Muscle layer of colon (tissue), 2 donors: ENCODE measurements around the gene ANXA11.

ENCODE experiments used
- H3K27ac ChIP-seq: one replicate; pipeline ENCODE4 v1.7.0; 2013; ENCODE audit warnings: low read depth, mild to moderate bottlenecking, low read length, moderate library complexity
- H3K27me3 ChIP-seq, 2 donors: one replicate each; pipeline ENCODE4 v1.7.0; 2013; ENCODE audit warnings: low read length in 2 of 2, mild to moderate bottlenecking in 2 of 2; ENCODE audit not compliant: insufficient read depth in 2 of 2, control insufficient read depth in 1 of 2
- H3K36me3 ChIP-seq: one replicate; pipeline ENCODE4 v1.7.0; 2013; ENCODE audit warnings: mild to moderate bottlenecking, low read length; ENCODE audit not compliant: insufficient read depth
- H3K4me1 ChIP-seq: one replicate; pipeline ENCODE4 v1.7.0; 2013; ENCODE audit warnings: mild to moderate bottlenecking, low read length; ENCODE audit not compliant: insufficient read depth
- H3K4me3 ChIP-seq, 2 donors: one replicate each; pipeline ENCODE4 v1.7.0; 2013; ENCODE audit warnings: low read length in 2 of 2, low read depth in 1 of 2, mild to moderate bottlenecking in 1 of 2, moderate library complexity in 1 of 2
- H3K9ac ChIP-seq: one replicate; pipeline ENCODE4 v1.7.0; 2013; ENCODE audit warnings: low read length
- H3K9me3 ChIP-seq: one replicate; pipeline ENCODE4 v1.7.0; 2013; ENCODE audit warnings: mild to moderate bottlenecking, low read length
- donor health status: abdominal sarcoma.
- donor health status: Adenocarcinoma of cecum.

The ANXA11 gene

GRCh38 chr10:80196950-80197315, 8.4 kb downstream of the ANXA11 start:
- no peak overlapping the region for H3K27ac ChIP-seq
- peaks cover 36% of the 10 kb centered on the region for H3K4me1 ChIP-seq
- no peaks in the 10 kb centered on the region for H3K36me3 ChIP-seq
- H3K9me3 ChIP-seq, result no peaks in the 10 kb centered on the region
- H3K27me3 ChIP-seq, result no peaks in the 10 kb centered on the region
- H3K9ac ChIP-seq, result no peak overlapping the region
- no peak overlapping the region for H3K4me3 ChIP-seq

- H3K27me3 ChIP-seq, result no peaks in the 10 kb centered on the region
- no peak overlapping the region for H3K4me3 ChIP-seq
- H3K36me3 ChIP-seq, result no peaks in the 10 kb centered on the region
- H3K4me1 ChIP-seq, result peaks cover 33% of the 10 kb centered on the region
- no peak overlapping the region for H3K27ac ChIP-seq
- no peak overlapping the region for H3K9ac ChIP-seq
- no peaks in the 10 kb centered on the region for H3K9me3 ChIP-seq
Measured at GRCh38 chr10:80196270-80196949, 8.9 kb downstream of the ANXA11 start.

DNA sequence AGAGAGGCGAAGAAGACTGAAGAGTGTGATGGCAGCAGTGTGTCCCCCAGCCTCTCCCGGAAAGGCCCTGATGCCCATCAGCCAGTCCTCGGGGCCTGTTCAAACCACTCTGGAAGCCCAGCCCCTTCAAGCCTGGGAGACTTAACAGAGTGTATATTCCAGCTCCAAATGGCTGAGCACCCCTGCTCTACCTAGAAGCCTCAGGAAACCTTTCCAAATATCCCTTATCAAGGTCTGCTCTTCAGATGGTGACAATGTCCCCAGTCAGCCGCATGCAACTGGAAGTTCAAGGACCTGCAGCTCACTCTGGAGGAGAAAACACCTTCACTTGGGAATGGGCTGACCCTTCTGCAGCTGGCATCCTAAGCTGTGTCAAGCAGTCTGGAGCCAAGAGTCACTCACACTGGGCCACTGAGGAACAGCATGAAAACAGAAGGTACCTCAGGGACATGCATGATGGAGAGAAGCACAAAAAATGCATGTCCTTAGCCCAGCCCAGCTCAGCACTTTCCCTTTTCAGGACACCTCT, 10.2 kb downstream of the ANXA11 start:
- peaks cover 25% of the 10 kb centered on the region for H3K4me1 ChIP-seq
- no peaks in the 10 kb centered on the region for H3K9me3 ChIP-seq
- no peaks in the 10 kb centered on the region for H3K27me3 ChIP-seq
- H3K36me3 ChIP-seq, result no peaks in the 10 kb centered on the region
- H3K9ac ChIP-seq, result no peak overlapping the region
- H3K27ac ChIP-seq, result no peak overlapping the region
- H3K4me3 ChIP-seq, result no peak overlapping the region

GRCh38 chr10:80194373-80195045, 10.8 kb downstream of the ANXA11 start:
- Histone ChIP-seq H3K4me1 (peaks cover 22% of the 10 kb centered on the region), H3K4me3 (no peak overlapping the region), H3K9me3 (no peaks in the 10 kb centered on the region), H3K36me3 (no peaks in the 10 kb centered on the region), H3K9ac (no peak overlapping the region), H3K27me3 (no peaks in the 10 kb centered on the region), H3K27ac (no peak overlapping the region)

DNA sequence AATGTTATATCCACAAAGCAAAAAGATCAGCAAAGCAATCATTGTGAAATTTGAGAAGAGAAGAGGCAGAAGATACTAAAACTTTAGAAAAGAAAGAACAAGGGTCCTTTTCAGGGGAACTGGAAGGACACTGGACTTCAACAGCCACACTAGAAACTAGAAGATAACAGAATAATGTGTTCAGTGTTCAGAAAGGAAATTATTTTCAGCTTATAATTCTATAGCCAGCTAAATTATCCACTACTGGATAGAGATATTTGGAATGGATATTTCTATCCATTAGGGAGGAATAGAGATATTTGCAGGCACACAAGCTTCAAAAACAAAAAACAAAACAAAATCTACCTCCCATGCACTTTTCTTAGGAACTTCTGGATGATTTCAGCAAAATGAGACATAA, 12.8 kb downstream of the ANXA11 start:
- Histone ChIP-seq H3K4me1 (peaks cover 24% of the 10 kb centered on the region), H3K36me3 (no peaks in the 10 kb centered on the region), H3K4me3 (no peak overlapping the region), H3K27me3 (no peaks in the 10 kb centered on the region), H3K27ac (no peak overlapping the region), H3K9ac (no peak overlapping the region), H3K9me3 (no peaks in the 10 kb centered on the region)

DNA sequence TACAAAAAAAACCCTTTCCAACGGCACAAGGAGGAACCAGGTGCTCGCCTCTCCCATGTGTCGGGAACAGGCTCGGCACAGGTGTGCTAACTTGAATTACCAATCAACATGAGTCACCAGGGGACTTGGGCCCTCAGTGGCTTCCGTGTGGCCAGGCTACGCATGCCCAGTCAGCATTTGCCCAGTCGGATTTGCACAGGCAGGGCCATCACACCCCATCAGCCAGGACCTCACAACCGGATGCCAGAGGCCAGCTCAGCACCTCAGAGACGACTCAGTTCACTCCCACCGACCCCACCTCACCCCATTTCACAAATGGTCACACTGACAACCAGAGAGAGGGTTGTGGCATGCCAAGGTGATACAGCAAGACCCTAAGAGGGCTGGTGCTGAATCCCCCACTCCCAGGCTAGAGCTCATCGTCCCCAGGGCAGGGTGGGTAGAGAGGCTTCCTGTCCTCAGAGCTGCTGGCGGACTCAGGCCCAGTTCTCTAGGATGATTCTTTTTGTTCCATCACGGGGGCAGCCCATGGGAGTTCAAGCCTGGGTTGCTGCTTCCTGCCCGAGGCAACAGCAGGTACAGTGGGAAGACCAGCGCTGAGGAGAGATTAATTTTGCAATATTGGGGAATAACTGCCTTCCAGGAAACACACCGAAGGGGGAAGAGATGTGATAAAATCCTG, 13.6 kb downstream of the ANXA11 start:
- Histone ChIP-seq H3K36me3 (no peaks in the 10 kb centered on the region), H3K9ac (no peak overlapping the region), H3K4me1 (peaks cover 25% of the 10 kb centered on the region), H3K27ac (no peak overlapping the region), H3K4me3 (no peak overlapping the region), H3K9me3 (no peaks in the 10 kb centered on the region), H3K27me3 (no peaks in the 10 kb centered on the region)

DNA sequence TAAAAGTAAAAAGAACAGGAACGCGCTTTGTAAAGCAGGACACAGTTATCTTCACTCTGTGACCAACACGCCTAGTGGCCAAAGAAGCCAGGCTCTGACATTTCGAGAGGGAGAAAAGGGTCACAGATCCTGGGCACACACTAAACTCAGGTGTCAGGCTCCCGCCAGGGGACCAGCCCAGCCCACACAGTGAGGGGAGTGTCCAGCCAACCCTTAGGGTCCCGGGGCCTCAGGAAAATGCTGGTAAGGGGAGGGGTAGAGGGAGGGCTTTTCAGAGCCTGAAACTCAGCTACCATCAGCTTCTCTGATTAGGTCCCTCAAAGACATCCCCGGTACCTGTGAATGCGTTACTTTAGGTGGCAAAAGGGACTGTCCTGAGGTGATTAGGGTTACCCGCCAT, 16.6 kb downstream of the ANXA11 start:
- Histone ChIP-seq H3K9ac (no peak overlapping the region), H3K36me3 (no peaks in the 10 kb centered on the region), H3K27me3 (no peaks in the 10 kb centered on the region), H3K4me3 (no peak overlapping the region), H3K9me3 (no peaks in the 10 kb centered on the region), H3K4me1 (peaks cover 43% of the 10 kb centered on the region), H3K27ac (no peak overlapping the region)

DNA sequence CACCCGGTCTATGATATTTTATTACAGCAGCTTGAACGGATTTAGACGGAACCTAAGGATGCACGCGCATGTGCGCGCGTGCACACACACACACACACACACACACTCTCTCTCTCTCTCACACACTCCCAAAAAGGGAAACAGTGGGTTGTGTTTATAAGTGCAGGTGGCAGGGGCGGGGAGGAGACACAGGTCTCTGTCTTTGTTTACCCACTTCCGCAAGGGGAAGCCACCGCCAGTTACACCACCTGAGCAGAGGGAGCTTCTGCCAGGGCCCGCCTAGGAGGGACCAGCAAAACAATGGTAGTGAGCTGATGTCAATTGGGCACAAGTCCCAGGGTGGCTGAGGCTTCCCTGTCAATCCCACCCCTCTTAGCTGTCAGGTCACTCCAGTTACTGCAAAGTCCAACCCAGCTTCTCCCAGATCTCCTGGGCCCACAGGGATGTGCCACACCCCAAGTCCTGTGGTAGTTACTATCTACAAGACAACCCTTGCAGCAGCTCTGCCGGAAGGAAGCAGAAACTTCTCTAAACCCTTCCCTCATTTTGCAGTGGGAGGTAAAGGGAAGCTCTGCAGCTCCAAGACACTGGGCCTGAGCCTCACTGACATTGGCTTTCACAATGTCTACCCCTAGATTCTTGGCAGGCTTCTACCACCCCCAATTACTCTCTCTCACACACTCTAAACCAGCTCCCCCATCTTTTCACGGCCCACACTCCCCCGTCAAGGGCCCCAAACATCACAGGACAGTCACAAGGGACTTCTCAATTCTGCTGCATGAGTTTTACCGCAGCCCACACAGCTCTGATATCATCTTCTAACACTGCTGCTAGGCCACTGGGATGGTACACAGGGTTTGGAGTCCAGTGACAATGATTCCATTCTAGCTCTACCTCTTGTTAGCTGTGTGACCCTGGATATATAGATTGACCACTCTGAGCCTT, 17.6 kb downstream of the ANXA11 start:
- H3K36me3 ChIP-seq, result no peaks in the 10 kb centered on the region
- peaks cover 46% of the 10 kb centered on the region for H3K4me1 ChIP-seq
- H3K9ac ChIP-seq, result no peak overlapping the region
- no peaks in the 10 kb centered on the region for H3K27me3 ChIP-seq
- H3K27ac ChIP-seq, result peak overlapping the region; percentile 4
- no peak overlapping the region for H3K4me3 ChIP-seq
- H3K9me3 ChIP-seq, result no peaks in the 10 kb centered on the region

GRCh38 chr10:80187060-80187459, 18.3 kb downstream of the ANXA11 start:
- H3K27me3 ChIP-seq, result no peaks in the 10 kb centered on the region
- no peak overlapping the region for H3K27ac ChIP-seq
- no peak overlapping the region for H3K9ac ChIP-seq
- H3K36me3 ChIP-seq, result no peaks in the 10 kb centered on the region
- peaks cover 46% of the 10 kb centered on the region for H3K4me1 ChIP-seq
- H3K4me3 ChIP-seq, result no peak overlapping the region
- H3K9me3 ChIP-seq, result no peaks in the 10 kb centered on the region

DNA sequence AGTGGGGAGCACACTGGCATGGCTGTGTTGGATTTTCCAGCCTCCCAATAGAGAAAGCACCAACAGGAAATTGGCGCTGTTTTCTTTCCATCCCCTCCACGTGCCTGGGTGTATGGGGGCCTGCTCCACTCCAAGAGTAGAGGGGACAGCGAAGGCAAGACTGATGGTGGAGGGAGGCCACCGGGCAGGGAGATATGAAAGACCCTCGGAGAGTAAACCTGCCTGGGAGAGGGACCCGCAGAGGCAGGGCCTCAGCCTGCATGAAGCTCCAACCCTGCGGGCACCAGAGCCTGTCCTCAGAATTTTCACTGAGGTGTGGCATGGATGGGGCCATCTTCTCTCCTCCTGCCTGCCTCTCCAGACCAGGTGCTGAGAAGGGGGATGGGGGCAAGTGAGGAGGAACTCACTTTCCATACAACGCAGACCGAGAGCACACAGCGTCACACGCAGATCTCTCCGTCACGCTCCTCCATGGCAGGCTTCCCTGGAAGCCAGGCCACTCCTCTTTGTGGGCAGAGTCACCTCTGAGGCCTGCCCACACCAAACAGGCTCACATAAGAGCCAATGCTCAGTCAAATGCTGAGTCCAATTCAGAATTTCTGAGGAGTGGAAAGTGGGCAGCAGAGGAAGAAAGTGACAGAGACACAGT, 18.8 kb downstream of the ANXA11 start:
- no peak overlapping the region for H3K4me3 ChIP-seq
- peaks cover 46% of the 10 kb centered on the region for H3K4me1 ChIP-seq
- H3K27ac ChIP-seq, result no peak overlapping the region
- H3K9ac ChIP-seq, result no peak overlapping the region
- no peaks in the 10 kb centered on the region for H3K27me3 ChIP-seq
- H3K9me3 ChIP-seq, result no peaks in the 10 kb centered on the region
- H3K36me3 ChIP-seq, result no peaks in the 10 kb centered on the region
